Panc1 (cell line): Measurements from ENCODE around the gene CTRB2. TPM values are rescaled to one million over a fixed set of nuclear protein-coding genes. Genes with fewer than 3 reads are reported as not detected.

Experiments
- ATAC-seq: fragments of 200-7000 bp; cut with Tn5 transposase; 2 replicates; pipeline ENCODE4 v1.9.1; 2020; ENCODE audit warnings: mild to moderate bottlenecking, moderate library complexity
- BruUV-seq: library from RNA; stranded (reverse); fragments of 400-500 nt; replicated peaks from 2 replicates; lab custom pipeline; 2021; lab: Mats Ljungman, UMichigan
- CTCF ChIA-PET: fragments of 300-600 bp; sonication (Branson Sonifier 250); formaldehyde crosslinking; loops from one replicate; lab custom pipeline; 2022; ENCODE audit warnings: antibody characterized with exemption; lab: Charles Lee
- POLR2A ChIA-PET: fragments of 300-600 bp; sonication (Branson Sonifier 250); formaldehyde crosslinking; loops from one replicate; lab custom pipeline; 2022; ENCODE audit warnings: antibody characterized with exemption; lab: Charles Lee
- DNase-seq: peaks from one replicate; pipeline ENCODE4 v3.0.0-alpha.2; 2010; ENCODE audit warnings: low read depth, low spot score
- H3K27ac ChIP-seq: 2 replicates; pipeline ENCODE4 v1.5.1; 2011; ENCODE audit warnings: mild to moderate bottlenecking, low read length, inconsistent platforms
- H3K27me3 ChIP-seq: fragments of 200-500 bp; sonication (Bioruptor generic); 2 replicates; pipeline ENCODE4 v1.6.0; 2014; ENCODE audit warnings: low read length, inconsistent platforms; ENCODE audit not compliant: control insufficient read depth, insufficient read depth
- H3K36me3 ChIP-seq: fragments of 200-500 bp; sonication (Bioruptor generic); 2 replicates; pipeline ENCODE4 v1.5.1; 2014; ENCODE audit warnings: inconsistent platforms, mild to moderate bottlenecking, low read length, moderate library complexity; ENCODE audit not compliant: control insufficient read depth, insufficient read depth
- H3K4me1 ChIP-seq: 2 replicates; pipeline ENCODE4 v1.5.1; 2011; ENCODE audit warnings: inconsistent platforms, mild to moderate bottlenecking, low read length, moderate library complexity; ENCODE audit not compliant: control insufficient read depth, insufficient read depth
- H3K4me3 ChIP-seq, 2 experiments: 2 replicates each; pipeline ENCODE4 v1.5.1; 2011 to 2012; ENCODE audit warnings: low read depth in 2 of 2, low read length in 2 of 2, mild to moderate bottlenecking in 2 of 2, inconsistent platforms in 1 of 2, moderate library complexity in 1 of 2
- H3K9me3 ChIP-seq: fragments of 200-500 bp; sonication (Bioruptor generic); 2 replicates; pipeline ENCODE4 v1.5.1; 2014; ENCODE audit warnings: low read depth, mild to moderate bottlenecking, inconsistent platforms, low read length, moderate library complexity; ENCODE audit not compliant: control insufficient read depth, insufficient read depth
- CTCF ChIP-seq: fragments of 450-650 bp; IDR thresholded peaks from 2 replicates; pipeline ENCODE4 v1.5.1; 2017; ENCODE audit warnings: mild to moderate bottlenecking
- POLR2AphosphoS5 ChIP-seq: IDR thresholded peaks from 2 replicates; pipeline ENCODE4 v1.6.1; 2012; ENCODE audit warnings: mild to moderate bottlenecking, low read depth, low read length, moderate library complexity
- REST ChIP-seq, 2 experiments: IDR thresholded peaks; 2 replicates each; pipeline ENCODE4 v1.6.1; 2011 to 2012; ENCODE audit warnings: low read depth in 2 of 2, control low read depth in 1 of 2, low read length in 1 of 2, mild to moderate bottlenecking in 1 of 2, moderate library complexity in 1 of 2; ENCODE audit not compliant: insufficient read depth in 1 of 2
- SIN3A ChIP-seq: IDR thresholded peaks from 2 replicates; pipeline ENCODE4 v1.6.1; 2012; ENCODE audit warnings: low read depth, mild to moderate bottlenecking, low read length, moderate library complexity, borderline replicate concordance; ENCODE audit not compliant: insufficient read depth
- TCF7L2 ChIP-seq: IDR thresholded peaks from 2 replicates; pipeline ENCODE4 v1.6.1; 2011; ENCODE audit warnings: mild to moderate bottlenecking, low read depth, low read length, inconsistent platforms
- in situ Hi-C: cut with HindIII; loops from 2 replicates; pipeline ENCODE4 v1.10.0; 2016; ENCODE audit warnings: low sequenced_read_pairs, low pct_unique_long_range_greater_than_20kb
- intact Hi-C: fragments of 100-400 bp; cut with micrococcal nuclease; formaldehyde crosslinking; loops from one replicate; pipeline ENCODE4 v1.10.0; 2022; ENCODE audit not compliant: unreplicated experiment
- total RNA-seq: library from RNA; stranded (reverse); gene quantifications from one replicate; pipeline ENCODE4 v1.2.1, GENCODE V29; 2021; ENCODE audit not compliant: unreplicated experiment

CTRB2 gene
- total RNA-seq, 1 experiment from 2014 or later = 5.0 TPM

GRCh38 chr16:75196836-75197235 is 10.1 kb downstream of the CTRB2 start:
- CTCF ChIA-PET = no interaction called here
- TF ChIP-seq POLR2AphosphoS5 (no peak), SIN3A (no peak), CTCF (no peak), REST (IDR thresholded peaks at IDR 0.05; ENCODE audit: insufficient read depth in 1 of 2, low read depth in 2 of 2, low read length in 1 of 2) (no peak), TCF7L2 (no peak)

GRCh38 chr16:75195811-75196790 is 10.9 kb downstream of the CTRB2 start:
- ChIA-PET POLR2A (no interaction called here), CTCF (no interaction called here)
- in situ Hi-C loops = no loop called here
- Histone ChIP-seq H3K4me3 (no peak overlapping the region), H3K4me1 (no peaks in the 10 kb centered on the region), H3K27ac (no peak overlapping the region), H3K9me3 (no peaks in the 10 kb centered on the region), H3K36me3 (no peaks in the 10 kb centered on the region), H3K27me3 (no peaks in the 10 kb centered on the region)
- intact Hi-C loops = no loop called here
- no TSS peak for BruUV-seq
- no peak for TF ChIP-seq CTCF
- no peak for TF ChIP-seq SIN3A
- no peak for TF ChIP-seq TCF7L2
- no peak for TF ChIP-seq POLR2AphosphoS5
- TF ChIP-seq REST (IDR thresholded peaks at IDR 0.05; ENCODE audit: insufficient read depth in 1 of 2, low read depth in 2 of 2, low read length in 1 of 2) = no peak
- DNase-seq = no peak
- no peak for ATAC-seq

More at GRCh38 chr16:75196836-75197235, 10.1 kb downstream of the CTRB2 start:
- intact Hi-C loops = no loop called here
- ATAC-seq (no peak), DNase-seq (no peak)
- POLR2A ChIA-PET = no interaction called here
- H3K27ac ChIP-seq = no peak overlapping the region
- in situ Hi-C loops = no loop called here
- H3K36me3 ChIP-seq = no peaks in the 10 kb centered on the region
- no peaks in the 10 kb centered on the region for H3K9me3 ChIP-seq
- no peaks in the 10 kb centered on the region for H3K27me3 ChIP-seq
- no peak overlapping the region for H3K4me3 ChIP-seq
- no TSS peak for BruUV-seq
- no peaks in the 10 kb centered on the region for H3K4me1 ChIP-seq
